Hindlimb muscle (tissue), 1 donor: Measurements from ENCODE around the gene PKHD1. TPM values are rescaled to one million over a fixed set of nuclear protein-coding genes. Genes with fewer than 3 reads are reported as not detected.
A peak's percentile ranks its signal among the peaks of the same experiment; 100 is the strongest.
"Not testable (repeated sequence)": the region's sequence is repeated elsewhere in the genome, so short reads cannot be mapped to it uniquely, and the experiment has no call there.

Experiments used
- DNase-seq: peaks from one replicate; pipeline ENCODE4 v3.0.0-alpha.2; 2013
- polyA plus RNA-seq: library from polyadenylated mRNA; unstranded; fragments of 120-200 nt; gene quantifications from one replicate; pipeline ENCODE4 v1.2.1, GENCODE V29; 2013; ENCODE audit not compliant: insufficient read length

PKHD1 gene
- polyA plus RNA-seq, 1 donor = 9.5 TPM

GRCh38 chr6:51918347-51918746 lies 169.1 kb downstream of the PKHD1 start:
- DNase-seq = not testable (repeated sequence)

GRCh38 chr6:51915098-51915497 lies 172.3 kb downstream of the PKHD1 start:
- no peak for DNase-seq

- DNase-seq = no peak
Observed at GRCh38 chr6:51913265-51913664, 174.1 kb downstream of the PKHD1 start.

GRCh38 chr6:51910851-51911250 lies 176.6 kb downstream of the PKHD1 start:
- DNase-seq = no peak

GRCh38 chr6:51908243-51908642 lies 179.2 kb downstream of the PKHD1 start:
- DNase-seq = no peak

GRCh38 chr6:51901766-51902764 lies 185.3 kb downstream of the PKHD1 start:
- DNase-seq = no peak

GRCh38 chr6:51893366-51893765 lies 194.0 kb downstream of the PKHD1 start:
- DNase-seq = no peak

GRCh38 chr6:51892750-51893149 lies 194.7 kb downstream of the PKHD1 start:
- no peak for DNase-seq

GRCh38 chr6:51892339-51892738 lies 195.1 kb downstream of the PKHD1 start:
- DNase-seq = no peak

GRCh38 chr6:51891784-51892183 lies 195.6 kb downstream of the PKHD1 start:
- no peak for DNase-seq

- DNase-seq = no peak
Observed at GRCh38 chr6:51887859-51888258, 199.6 kb downstream of the PKHD1 start.

- no peak for DNase-seq
Observed at GRCh38 chr6:51885957-51886356, 201.5 kb downstream of the PKHD1 start.

- DNase-seq = no peak
Observed at GRCh38 chr6:51868591-51869355, 218.6 kb downstream of the PKHD1 start.

- DNase-seq = no peak
Observed at GRCh38 chr6:51866867-51867266, 220.5 kb downstream of the PKHD1 start.

- DNase-seq = no peak
Observed at GRCh38 chr6:51865996-51866395, 221.4 kb downstream of the PKHD1 start.

GRCh38 chr6:51865176-51865575 lies 222.2 kb downstream of the PKHD1 start:
- no peak for DNase-seq

GRCh38 chr6:51857134-51857533 lies 230.3 kb downstream of the PKHD1 start:
- no peak for DNase-seq

GRCh38 chr6:51856508-51856907 lies 230.9 kb downstream of the PKHD1 start:
- no peak for DNase-seq

GRCh38 chr6:51855310-51856082 lies 231.9 kb downstream of the PKHD1 start:
- DNase-seq = peak; percentile 26

GRCh38 chr6:51854876-51855275 lies 232.5 kb downstream of the PKHD1 start:
- no peak for DNase-seq

- DNase-seq = no peak
Observed at GRCh38 chr6:51854347-51854746, 233.1 kb downstream of the PKHD1 start.

GRCh38 chr6:51853109-51853508 lies 234.3 kb downstream of the PKHD1 start:
- DNase-seq = not testable (repeated sequence)

GRCh38 chr6:51846531-51846930 lies 240.9 kb downstream of the PKHD1 start:
- no peak for DNase-seq
